SK-N-SH treated with all-trans-retinoic acid at 6 μM for 48 hours (cell line): Measurements from ENCODE around the gene CCDC188.

Source experiments
- CSDC2 ChIP-seq: fragments of 250-450 bp; sonication (Bioruptor Pico); IDR thresholded peaks from 2 replicates; pipeline ENCODE4 v1.5.0; 2020; ENCODE audit warnings: mild to moderate bottlenecking, moderate library complexity
- OSR1 ChIP-seq: fragments of 250-450 bp; sonication (Bioruptor Pico); IDR thresholded peaks from 2 replicates; pipeline ENCODE4 v1.8.0; 2022; ENCODE audit warnings: moderate library complexity, mild to moderate bottlenecking, inconsistent platforms
- PATZ1 ChIP-seq: fragments of 250-450 bp; sonication (Bioruptor Pico); IDR thresholded peaks from 2 replicates; pipeline ENCODE4 v1.8.0; 2020; ENCODE audit warnings: mild to moderate bottlenecking, moderate library complexity, borderline replicate concordance
- ZFP30 ChIP-seq: fragments of 450-650 bp; formaldehyde crosslinking; IDR thresholded peaks from 2 replicates; pipeline ENCODE4 v1.5.0; 2022; ENCODE audit warnings: mild to moderate bottlenecking, moderate library complexity
- ZNF70 ChIP-seq: fragments of 450-650 bp; formaldehyde crosslinking; IDR thresholded peaks from 2 replicates; pipeline ENCODE4 v1.5.0; 2020; ENCODE audit warnings: mild to moderate bottlenecking, moderate library complexity
- ZNF8 ChIP-seq: fragments of 450-650 bp; formaldehyde crosslinking; IDR thresholded peaks from 2 replicates; pipeline ENCODE4 v1.5.0; 2020; ENCODE audit warnings: mild to moderate bottlenecking, moderate library complexity

- TF ChIP-seq OSR1 (no peak), ZFP30 (CRISPR knock-in tag) (no peak), ZNF8 (CRISPR knock-in tag) (no peak), PATZ1 (CRISPR knock-in tag) (no peak), ZNF70 (no peak), CSDC2 (CRISPR knock-in tag) (no peak)
These were observed 33.8 kb downstream of the CCDC188 start, which contains the start of gene TRMT2A for GRCh38 chr22:20116951-20117632.
